Keratinocyte (primary cell): ENCODE measurements around the gene LTB4R. TPM values are rescaled to one million over a fixed set of nuclear protein-coding genes. Genes with fewer than 3 reads are reported as not detected.

ENCODE experiments used
- DNase-seq: peaks from one replicate; pipeline ENCODE4 v3.0.0-alpha.2; 2011; ENCODE audit warnings: low read depth, missing footprints, low spot score
- FAIRE-seq: peaks from 2 replicates; lab custom pipeline; 2011; peaks lifted over from hg19 to GRCh38; lab: Jason Lieb, UNC
- H2AFZ ChIP-seq: 2 replicates; pipeline ENCODE4 v1.6.0; 2012; ENCODE audit warnings: low read length, control low read depth, inconsistent platforms; ENCODE audit not compliant: control insufficient read depth
- H3K27ac ChIP-seq: 2 replicates; pipeline ENCODE4 v1.5.1; 2011; ENCODE audit warnings: low read length; ENCODE audit not compliant: control insufficient read depth, insufficient read depth
- H3K27me3 ChIP-seq: 3 replicates; pipeline ENCODE4 v1.6.0; 2011; ENCODE audit warnings: low read length; ENCODE audit not compliant: control insufficient read depth, insufficient read depth; ENCODE audit errors: extremely low read depth
- H3K36me3 ChIP-seq, 2 experiments: 2 replicates in 1 of 2; 3 replicates in 1 of 2; pipeline ENCODE4 v1.5.1; 2011; ENCODE audit warnings: low read length in 2 of 2, mild to moderate bottlenecking in 1 of 2; ENCODE audit not compliant: control insufficient read depth in 2 of 2, insufficient read depth in 2 of 2; ENCODE audit errors: extremely low read depth in 1 of 2
- H3K4me1 ChIP-seq: 3 replicates; pipeline ENCODE4 v1.5.1; 2011; ENCODE audit warnings: low read length; ENCODE audit not compliant: control insufficient read depth, insufficient read depth; ENCODE audit errors: extremely low read depth
- H3K4me2 ChIP-seq: 3 replicates; pipeline ENCODE4 v1.6.0; 2011; ENCODE audit warnings: low read depth, low read length; ENCODE audit not compliant: control insufficient read depth, insufficient read depth; ENCODE audit errors: extremely low read depth
- H3K4me3 ChIP-seq, 3 experiments: fragments of 200-600 bp in 1 of 3; sonication (generic) in 1 of 3; 2 replicates in 2 of 3; 3 replicates in 1 of 3; pipeline ENCODE4 v1.5.1; 2011 to 2016; ENCODE audit warnings: low read length in 3 of 3, mild to moderate bottlenecking in 3 of 3, control low read depth in 2 of 3, inconsistent platforms in 1 of 3, low read depth in 1 of 3, mixed read lengths in 1 of 3, mixed run types in 1 of 3, moderate library complexity in 1 of 3; ENCODE audit not compliant: control insufficient read depth in 2 of 3, insufficient read depth in 2 of 3; ENCODE audit errors: extremely low read depth in 1 of 3
- H3K79me2 ChIP-seq: 2 replicates; pipeline ENCODE4 v1.6.0; 2012; ENCODE audit warnings: low read length; ENCODE audit not compliant: control insufficient read depth, insufficient read depth
- H3K9ac ChIP-seq: 3 replicates; pipeline ENCODE4 v1.6.0; 2011; ENCODE audit warnings: low read length; ENCODE audit not compliant: control insufficient read depth, insufficient read depth; ENCODE audit errors: extremely low read depth
- H3K9me1 ChIP-seq: 3 replicates; pipeline ENCODE4 v1.6.0; 2011; ENCODE audit warnings: low read length; ENCODE audit not compliant: control insufficient read depth, insufficient read depth; ENCODE audit errors: extremely low read depth
- H3K9me3 ChIP-seq: 2 replicates; pipeline ENCODE4 v1.5.1; 2012; ENCODE audit warnings: low read depth, low read length; ENCODE audit not compliant: control insufficient read depth
- H4K20me1 ChIP-seq: 3 replicates; pipeline ENCODE4 v1.6.0; 2011; ENCODE audit warnings: low read length; ENCODE audit not compliant: control insufficient read depth, insufficient read depth; ENCODE audit errors: extremely low read depth
- EZH2 ChIP-seq: IDR thresholded peaks from one replicate; pipeline ENCODE4 v1.6.1; 2012; ENCODE audit warnings: inconsistent platforms, mild to moderate bottlenecking, low read length, moderate library complexity
- dilution Hi-C: fragments of 300-500 bp; cut with MboI; formaldehyde crosslinking; loops from one replicate; pipeline ENCODE4 v1.7.0; 2020; ENCODE audit warnings: low sequenced_read_pairs; ENCODE audit not compliant: extremely low pct_ligation_motif_present
- polyA plus RNA-seq, 5 experiments: library from polyadenylated mRNA; depleted of rRNA in 3 of 5; stranded (reverse) in 3 of 5; stranded (forward) in 1 of 5; unstranded in 1 of 5; fragments of >200 nt; gene quantifications; 1 replicate in 1 of 5; 2 replicates in 3 of 5; 3 replicates in 1 of 5; pipeline versions ENCODE4 v1.2.1 to v1.2.3, GENCODE V29; 2011 to 2012; ENCODE audit warnings: missing spikeins in 2 of 5, low read depth in 1 of 5, low replicate concordance in 1 of 5
- TF ChIP-seq, protein P1 (sequence below), 3 experiments: IDR thresholded peaks in 1 of 3; conservative IDR thresholded peaks in 1 of 3; optimal IDR thresholded peaks in 1 of 3; 2 replicates in 2 of 3; 3 replicates in 1 of 3; pipeline versions ENCODE3 to v1.5.1; 2011; ENCODE audit warnings: low read length in 3 of 3, mild to moderate bottlenecking in 3 of 3, moderate library complexity in 2 of 3, control low read depth in 1 of 3, inconsistent platforms in 1 of 3; ENCODE audit not compliant: insufficient read depth in 2 of 3; ENCODE audit errors: extremely low read depth in 1 of 3

LTB4R gene
- polyA plus RNA-seq, 1 donor (not counting 4 experiments of a cell fraction or from before 2014, with no cell fraction given) = 14.6 TPM

DNA sequence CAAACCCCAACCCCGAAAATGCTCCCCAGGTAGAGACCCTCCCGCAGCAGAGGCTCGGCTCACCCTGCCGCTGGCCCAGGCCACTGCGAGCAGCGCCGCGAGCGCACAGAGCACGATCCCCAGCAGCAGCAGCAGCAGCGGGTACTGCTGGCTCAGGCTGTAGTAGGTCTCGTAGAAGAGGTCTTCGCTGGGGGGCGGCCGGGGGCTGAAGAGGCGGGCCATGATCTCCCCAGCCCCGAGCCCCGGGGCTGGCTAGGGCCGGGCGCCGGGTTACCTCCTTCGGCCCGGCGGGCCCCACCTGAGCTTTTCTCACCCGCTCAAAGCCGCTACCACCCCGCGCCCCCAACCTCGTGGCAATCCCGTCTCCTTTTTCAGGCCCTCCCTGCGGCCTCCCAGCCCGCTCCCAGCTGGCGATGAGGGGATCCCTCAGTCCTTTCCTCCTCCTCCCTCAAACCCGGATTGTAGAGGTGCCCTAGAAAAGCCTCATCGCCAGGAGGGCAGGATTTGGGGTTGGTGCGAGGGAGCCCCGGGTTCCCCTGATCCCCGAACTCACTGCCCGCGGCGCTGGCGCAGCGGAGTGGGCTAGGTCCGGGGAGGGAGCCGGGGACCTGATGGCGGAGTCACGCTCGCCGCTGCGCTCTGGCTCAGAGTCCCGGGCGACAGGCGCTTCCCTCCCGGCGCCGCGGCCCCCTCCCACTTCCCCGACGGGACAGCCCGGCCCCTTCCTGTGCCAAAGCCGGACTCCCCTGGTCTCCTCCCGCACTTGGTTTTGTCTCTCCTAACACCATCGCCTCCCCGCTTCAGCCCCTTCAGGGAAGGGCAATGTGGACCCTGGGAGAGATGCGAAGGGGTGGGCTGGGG, 23.4 kb downstream of the LTB4R start, which contains the start of gene ADCY4:
ADCY4 (minus strand) TSS at position 641 of the 861 bp plus-strand sequence; CDS start at position 222, 419 bp downstream.
- Histone ChIP-seq H3K9me1 (no peaks in the 10 kb centered on the region), H3K36me3 (peaks cover 0 to 2% of the 10 kb centered on the region in 2 experiments), H3K27me3 (peaks cover 16% of the 10 kb centered on the region), H3K4me2 (peak within 1 kb of the TSS; percentile 89), H3K9me3 (no peaks in the 10 kb centered on the region), H2AFZ (peak within 1 kb of the TSS; percentile 49), H3K79me2 (no peaks in the 10 kb centered on the region), H3K4me1 (peaks cover 29% of the 10 kb centered on the region), H3K27ac (no peak within 1 kb of the TSS), H3K9ac (peak within 1 kb of the TSS; percentile 44), H3K4me3 (peak within 1 kb of the TSS in 2 of 3 experiments; percentile 56 to 66), H4K20me1 (no peaks in the 10 kb centered on the region)
- DNase-seq (no peak), FAIRE-seq (no peak)
- dilution Hi-C loops = no loop called here
- TF ChIP-seq, protein P1, sequence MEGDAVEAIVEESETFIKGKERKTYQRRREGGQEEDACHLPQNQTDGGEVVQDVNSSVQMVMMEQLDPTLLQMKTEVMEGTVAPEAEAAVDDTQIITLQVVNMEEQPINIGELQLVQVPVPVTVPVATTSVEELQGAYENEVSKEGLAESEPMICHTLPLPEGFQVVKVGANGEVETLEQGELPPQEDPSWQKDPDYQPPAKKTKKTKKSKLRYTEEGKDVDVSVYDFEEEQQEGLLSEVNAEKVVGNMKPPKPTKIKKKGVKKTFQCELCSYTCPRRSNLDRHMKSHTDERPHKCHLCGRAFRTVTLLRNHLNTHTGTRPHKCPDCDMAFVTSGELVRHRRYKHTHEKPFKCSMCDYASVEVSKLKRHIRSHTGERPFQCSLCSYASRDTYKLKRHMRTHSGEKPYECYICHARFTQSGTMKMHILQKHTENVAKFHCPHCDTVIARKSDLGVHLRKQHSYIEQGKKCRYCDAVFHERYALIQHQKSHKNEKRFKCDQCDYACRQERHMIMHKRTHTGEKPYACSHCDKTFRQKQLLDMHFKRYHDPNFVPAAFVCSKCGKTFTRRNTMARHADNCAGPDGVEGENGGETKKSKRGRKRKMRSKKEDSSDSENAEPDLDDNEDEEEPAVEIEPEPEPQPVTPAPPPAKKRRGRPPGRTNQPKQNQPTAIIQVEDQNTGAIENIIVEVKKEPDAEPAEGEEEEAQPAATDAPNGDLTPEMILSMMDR (optimal IDR thresholded peaks at IDR 0.05 in 1 of 3, IDR thresholded peaks at IDR 0.05 in 1 of 3, conservative IDR thresholded peaks at IDR 0.05 in 1 of 3; ENCODE audit: extremely low read depth in 1 of 3, insufficient read depth in 2 of 3, low read length in 3 of 3) = no peak
- peak; percentile 46 for TF ChIP-seq EZH2

DNA sequence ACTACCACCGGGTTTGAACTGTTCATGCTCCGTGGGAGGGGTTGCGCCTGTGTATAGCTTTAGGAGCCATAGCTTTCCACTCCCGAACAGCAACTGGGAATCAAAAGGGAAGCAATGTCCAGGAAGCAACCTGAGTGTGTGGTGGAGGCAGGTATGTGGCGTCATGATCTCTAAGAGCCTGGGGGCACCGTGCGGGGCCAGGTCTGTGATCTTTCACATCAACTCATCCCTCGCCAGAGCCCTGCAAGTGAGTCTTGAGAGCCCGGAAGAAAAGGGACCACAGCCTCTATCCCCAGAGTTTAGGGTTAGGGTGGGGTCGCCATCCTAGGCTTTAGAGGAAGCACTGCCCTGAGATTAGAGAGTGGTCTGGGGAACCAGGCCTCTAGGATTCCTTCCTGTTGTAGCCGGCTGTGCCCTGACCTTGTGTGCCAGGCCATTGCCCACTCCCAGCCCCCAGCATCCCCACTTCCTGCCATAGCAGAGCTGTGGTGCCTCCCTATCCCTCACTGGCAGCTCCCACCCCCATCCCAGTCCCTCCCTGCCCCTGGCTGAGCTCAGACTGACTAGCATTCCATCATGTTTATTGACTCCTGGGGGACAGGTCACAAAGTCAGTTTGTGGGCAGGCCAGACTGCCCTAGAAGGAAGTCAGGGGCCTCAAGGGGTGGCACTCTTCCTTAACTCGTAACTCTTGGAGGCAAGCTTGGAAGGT, 24.3 kb downstream of the LTB4R start:
- no peak for DNase-seq
- H3K9ac ChIP-seq = no peak overlapping the region
- no peaks in the 10 kb centered on the region for H3K79me2 ChIP-seq
- no peak for FAIRE-seq
- H2AFZ ChIP-seq = no peak overlapping the region
- H3K27me3 ChIP-seq = peaks cover 16% of the 10 kb centered on the region
- no peak overlapping the region for H3K27ac ChIP-seq
- dilution Hi-C loops = no loop called here
- no peak overlapping the region for H3K4me3 ChIP-seq
- H3K4me2 ChIP-seq = no peak overlapping the region
- no peaks in the 10 kb centered on the region for H3K9me1 ChIP-seq
- H3K36me3 ChIP-seq = peaks cover 0 to 2% of the 10 kb centered on the region in 2 experiments
- H4K20me1 ChIP-seq = no peaks in the 10 kb centered on the region
- TF ChIP-seq, protein P1 (optimal IDR thresholded peaks at IDR 0.05 in 1 of 3, IDR thresholded peaks at IDR 0.05 in 1 of 3, conservative IDR thresholded peaks at IDR 0.05 in 1 of 3; ENCODE audit: extremely low read depth in 1 of 3, insufficient read depth in 2 of 3, low read length in 3 of 3) = no peak
- TF ChIP-seq EZH2 = no peak
- peaks cover 29% of the 10 kb centered on the region for H3K4me1 ChIP-seq
- H3K9me3 ChIP-seq = no peaks in the 10 kb centered on the region
